GM12801 (cell line): ENCODE measurements around the gene CEL.

Experiments used
- TF ChIP-seq, protein P1 (sequence below): IDR thresholded peaks from one replicate; pipeline ENCODE4 v1.5.1; 2011; ENCODE audit warnings: control low read depth; ENCODE audit not compliant: insufficient read length; ENCODE audit errors: extremely low read depth

CEL gene

DNA sequence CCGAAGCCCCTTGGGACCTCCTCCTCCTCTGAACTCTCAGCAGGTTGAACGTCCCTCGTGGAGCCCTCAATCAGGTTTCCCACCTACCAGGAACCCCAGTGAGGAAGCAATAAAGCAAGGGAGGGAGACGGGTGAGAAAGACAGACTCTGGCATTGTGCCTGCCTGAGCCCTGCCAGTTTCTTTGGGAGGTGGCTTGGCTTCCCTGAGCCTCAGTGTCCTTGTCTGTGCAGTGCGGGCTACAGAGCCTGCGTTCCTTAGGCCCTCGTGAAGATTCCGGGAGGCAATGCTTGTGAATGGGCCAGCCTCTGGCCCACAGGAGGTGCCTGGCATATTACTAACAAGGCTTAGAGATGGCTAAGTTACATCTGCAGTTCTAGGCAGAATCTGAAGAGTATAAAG, 19.1 kb upstream of the CEL start:
- TF ChIP-seq, protein P1, sequence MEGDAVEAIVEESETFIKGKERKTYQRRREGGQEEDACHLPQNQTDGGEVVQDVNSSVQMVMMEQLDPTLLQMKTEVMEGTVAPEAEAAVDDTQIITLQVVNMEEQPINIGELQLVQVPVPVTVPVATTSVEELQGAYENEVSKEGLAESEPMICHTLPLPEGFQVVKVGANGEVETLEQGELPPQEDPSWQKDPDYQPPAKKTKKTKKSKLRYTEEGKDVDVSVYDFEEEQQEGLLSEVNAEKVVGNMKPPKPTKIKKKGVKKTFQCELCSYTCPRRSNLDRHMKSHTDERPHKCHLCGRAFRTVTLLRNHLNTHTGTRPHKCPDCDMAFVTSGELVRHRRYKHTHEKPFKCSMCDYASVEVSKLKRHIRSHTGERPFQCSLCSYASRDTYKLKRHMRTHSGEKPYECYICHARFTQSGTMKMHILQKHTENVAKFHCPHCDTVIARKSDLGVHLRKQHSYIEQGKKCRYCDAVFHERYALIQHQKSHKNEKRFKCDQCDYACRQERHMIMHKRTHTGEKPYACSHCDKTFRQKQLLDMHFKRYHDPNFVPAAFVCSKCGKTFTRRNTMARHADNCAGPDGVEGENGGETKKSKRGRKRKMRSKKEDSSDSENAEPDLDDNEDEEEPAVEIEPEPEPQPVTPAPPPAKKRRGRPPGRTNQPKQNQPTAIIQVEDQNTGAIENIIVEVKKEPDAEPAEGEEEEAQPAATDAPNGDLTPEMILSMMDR, result no peak

DNA sequence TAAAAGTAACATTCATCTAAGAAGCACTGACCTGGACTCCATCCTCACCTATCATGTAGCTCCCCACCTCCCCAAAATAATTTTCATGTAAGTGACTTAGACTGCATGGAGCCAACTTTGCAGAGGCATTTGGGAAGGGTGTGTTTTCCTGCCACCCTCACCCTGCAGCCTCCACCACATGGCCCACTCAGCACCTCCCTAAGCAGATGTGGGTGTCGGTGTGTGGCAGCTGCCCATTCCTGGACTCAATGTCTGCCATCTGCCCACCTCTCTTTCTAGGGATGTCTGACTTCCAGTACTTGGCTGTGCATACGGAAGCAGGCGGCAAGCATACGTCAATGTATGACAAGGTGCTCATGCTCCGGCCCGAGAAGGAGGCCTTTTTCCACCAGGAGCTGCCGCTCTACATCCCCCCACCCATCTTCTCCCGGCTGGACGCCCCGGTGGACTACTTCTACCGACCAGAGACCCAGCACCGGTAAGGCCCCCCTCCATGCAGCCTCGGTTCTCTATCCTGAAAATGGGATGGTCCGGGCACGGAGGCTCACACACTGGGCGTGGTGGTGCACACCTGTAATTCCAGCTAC, 18.2 kb upstream of the CEL start:
- TF ChIP-seq, protein P1, result no peak

DNA sequence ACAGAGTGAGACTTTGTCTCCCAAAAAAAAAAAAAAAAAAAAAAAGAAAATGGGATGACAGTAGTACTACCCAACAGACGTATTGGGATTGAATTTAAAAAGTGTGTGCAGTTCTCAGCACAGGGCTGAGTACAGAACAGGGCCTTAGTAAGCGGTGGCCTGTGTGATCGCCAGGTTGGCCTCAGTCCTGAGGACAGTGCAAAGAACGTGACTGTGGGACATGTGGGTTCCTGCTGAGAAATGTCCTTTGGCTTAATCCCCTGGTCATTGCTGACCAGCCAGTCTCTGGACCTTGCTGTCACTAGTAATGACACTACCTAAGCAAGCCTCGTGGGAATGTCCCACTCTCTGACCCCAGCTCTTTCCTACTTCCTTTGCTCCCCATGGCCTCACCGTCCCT, 17.7 kb upstream of the CEL start:
- TF ChIP-seq, protein P1, result no peak

DNA sequence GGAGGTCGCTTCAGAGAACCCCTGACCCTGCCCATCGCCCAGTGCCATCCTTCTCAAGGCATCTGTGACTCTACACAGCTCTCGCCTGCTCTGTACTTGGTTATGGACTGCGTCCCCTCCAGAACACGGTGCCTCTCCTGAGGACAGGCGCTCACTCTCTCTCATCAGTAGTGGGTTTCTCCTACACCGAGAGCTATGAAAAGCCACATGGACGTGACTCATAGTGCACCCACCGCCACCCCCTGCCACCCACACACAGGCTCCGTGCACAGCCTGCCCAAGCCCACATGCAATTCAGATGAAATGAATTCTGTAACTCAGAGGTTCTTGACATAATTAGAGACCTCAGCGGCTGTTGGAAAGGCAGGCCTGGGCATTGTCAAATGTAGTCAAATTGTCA, 17.1 kb upstream of the CEL start:
- TF ChIP-seq, protein P1, result no peak

DNA sequence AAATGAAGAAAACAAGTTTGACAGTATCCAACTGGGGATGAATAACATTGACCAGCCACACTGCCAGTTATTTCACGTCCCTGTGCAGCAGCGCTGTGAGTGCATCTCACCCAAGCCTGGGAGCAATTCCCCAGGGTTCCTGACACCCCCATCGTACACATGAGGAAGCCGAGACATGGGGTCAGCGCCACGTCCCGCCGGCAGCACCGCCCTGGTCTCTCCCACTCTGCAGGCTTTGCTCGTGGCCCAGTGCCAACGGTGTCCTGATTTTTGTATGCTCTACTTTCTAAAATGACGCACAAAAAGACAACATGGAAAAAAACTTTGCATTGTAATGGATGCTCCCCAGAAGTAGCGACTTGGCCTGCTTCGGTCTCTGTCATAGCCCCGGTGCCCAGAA, 16.6 kb upstream of the CEL start:
- TF ChIP-seq, protein P1, result no peak

DNA sequence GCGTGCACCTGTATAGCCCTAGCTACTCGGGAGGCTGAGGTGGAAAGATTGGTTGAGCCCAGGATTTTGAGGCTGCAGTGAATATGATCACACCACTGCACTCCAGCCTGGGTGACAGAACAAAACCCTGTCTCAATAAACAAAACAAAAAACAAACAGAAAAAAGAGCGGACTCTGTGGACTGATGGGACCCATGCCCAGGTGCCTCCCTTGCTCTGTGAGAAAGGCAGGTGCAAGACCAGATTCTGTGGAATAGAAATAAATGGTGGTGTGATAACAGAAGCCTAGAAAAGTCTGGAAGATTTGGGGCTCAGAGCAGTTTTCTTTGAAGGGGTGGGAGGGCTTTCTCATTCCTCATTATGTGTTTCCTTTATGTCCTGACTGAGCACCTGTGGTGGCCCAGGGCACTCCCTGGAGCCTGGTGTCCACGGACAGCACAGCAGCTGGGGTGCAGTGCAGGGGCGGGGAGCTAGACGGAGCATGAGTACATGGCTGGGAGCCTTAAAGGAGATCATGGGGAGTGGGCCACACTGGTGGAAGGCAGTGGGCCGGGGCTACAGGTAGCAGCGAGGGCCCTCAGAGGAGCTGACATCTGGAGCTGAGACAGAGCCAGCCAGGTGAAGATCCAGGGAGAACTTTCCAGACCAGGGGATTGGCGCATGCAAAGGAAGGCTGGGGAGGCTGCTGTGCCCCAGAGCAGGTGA, 15.4 kb upstream of the CEL start:
- TF ChIP-seq, protein P1, result no peak

DNA sequence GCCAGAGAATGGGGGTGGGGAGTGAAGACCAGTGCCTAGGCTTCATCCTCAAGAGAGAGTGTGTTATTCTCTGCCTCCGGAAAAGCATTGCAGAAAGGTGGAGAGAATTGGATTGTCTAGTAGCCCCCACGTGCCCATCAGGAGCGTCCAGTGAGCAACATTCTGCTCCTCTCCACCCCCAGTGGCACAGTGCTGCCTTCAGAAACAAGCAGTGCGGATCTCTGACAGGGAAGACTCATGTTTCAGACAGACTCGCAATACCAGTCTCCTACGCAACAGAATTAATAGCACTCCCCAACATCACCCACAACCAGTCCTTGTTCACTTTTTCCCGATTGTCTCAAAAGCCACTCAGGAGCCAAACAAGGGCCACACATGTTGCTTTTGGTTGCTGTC, 14.9 kb upstream of the CEL start:
- TF ChIP-seq, protein P1, result no peak
